Peyer's patch (tissue), 4 donors: Measurements from ENCODE around the gene MOSPD3.

Experiments used
- POLR2A ChIP-seq, 2 donors: fragments of 450-650 bp; IDR thresholded peaks; one replicate each; pipeline ENCODE4 v1.5.1; 2017; ENCODE audit warnings: antibody characterized with exemption in 2 of 2, mild to moderate bottlenecking in 2 of 2, moderate library complexity in 2 of 2
- TF ChIP-seq, protein P1 (sequence below), 6 experiments: fragments of 450-650 bp in 4 of 6; fragments of 200-600 bp in 2 of 6; sonication (generic) in 1 of 6; IDR thresholded peaks; one replicate each; pipeline ENCODE4 v1.5.1; 2017 to 2019; ENCODE audit warnings: antibody characterized with exemption in 6 of 6, mild to moderate bottlenecking in 3 of 6, moderate library complexity in 1 of 6

DNA sequence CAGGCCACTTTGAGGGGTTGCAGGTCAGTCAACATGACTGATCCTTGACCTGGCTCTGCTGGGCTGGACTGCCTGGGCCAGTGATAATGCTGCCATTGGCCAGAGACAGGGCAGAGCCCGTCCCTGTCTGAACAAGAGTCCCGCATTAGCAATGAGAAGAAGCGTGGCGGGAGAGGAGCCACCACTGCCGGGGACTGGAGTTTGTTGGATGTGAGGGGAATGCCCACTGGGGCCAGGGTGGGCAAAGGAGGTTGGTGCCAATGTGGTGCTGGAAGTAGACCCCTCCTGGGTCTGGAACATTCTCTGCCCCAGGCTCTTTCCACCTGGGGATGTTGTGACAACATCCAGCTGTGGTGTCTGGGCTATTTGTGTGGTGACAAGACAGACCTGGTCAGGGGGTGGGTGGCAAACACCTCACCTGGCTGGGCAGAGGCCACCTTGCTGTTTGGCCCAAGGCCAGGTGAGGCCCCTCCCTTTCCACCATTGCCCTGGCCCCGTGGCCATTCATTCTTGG is 46.3 kb upstream of the MOSPD3 start:
- TF ChIP-seq, protein P1, sequence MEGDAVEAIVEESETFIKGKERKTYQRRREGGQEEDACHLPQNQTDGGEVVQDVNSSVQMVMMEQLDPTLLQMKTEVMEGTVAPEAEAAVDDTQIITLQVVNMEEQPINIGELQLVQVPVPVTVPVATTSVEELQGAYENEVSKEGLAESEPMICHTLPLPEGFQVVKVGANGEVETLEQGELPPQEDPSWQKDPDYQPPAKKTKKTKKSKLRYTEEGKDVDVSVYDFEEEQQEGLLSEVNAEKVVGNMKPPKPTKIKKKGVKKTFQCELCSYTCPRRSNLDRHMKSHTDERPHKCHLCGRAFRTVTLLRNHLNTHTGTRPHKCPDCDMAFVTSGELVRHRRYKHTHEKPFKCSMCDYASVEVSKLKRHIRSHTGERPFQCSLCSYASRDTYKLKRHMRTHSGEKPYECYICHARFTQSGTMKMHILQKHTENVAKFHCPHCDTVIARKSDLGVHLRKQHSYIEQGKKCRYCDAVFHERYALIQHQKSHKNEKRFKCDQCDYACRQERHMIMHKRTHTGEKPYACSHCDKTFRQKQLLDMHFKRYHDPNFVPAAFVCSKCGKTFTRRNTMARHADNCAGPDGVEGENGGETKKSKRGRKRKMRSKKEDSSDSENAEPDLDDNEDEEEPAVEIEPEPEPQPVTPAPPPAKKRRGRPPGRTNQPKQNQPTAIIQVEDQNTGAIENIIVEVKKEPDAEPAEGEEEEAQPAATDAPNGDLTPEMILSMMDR (IDR thresholded peaks at IDR 0.05), result no peak
- no peak for TF ChIP-seq POLR2A (IDR thresholded peaks at IDR 0.05)
